A673 (cell line): Measurements from ENCODE around the gene CNN2.

ENCODE experiments used
- CTCF ChIP-seq: fragments of 300-800, 200-600 bp; sonication (generic); conservative IDR thresholded peaks from 2 replicates; pipeline ENCODE4 v1.5.1; 2017; ENCODE audit warnings: low read depth, mild to moderate bottlenecking, antibody characterized with exemption, low read length, moderate library complexity, mixed read lengths
- EZH2 ChIP-seq: fragments of 200-600 bp; sonication (generic); IDR thresholded peaks from 2 replicates; pipeline ENCODE4 v1.6.1; 2017; ENCODE audit warnings: borderline replicate concordance, low read depth, mild to moderate bottlenecking, mixed read lengths, antibody characterized with exemption, low read length; ENCODE audit not compliant: poor library complexity, severe bottlenecking

GRCh38 chr19:1049800-1050199 lies 23.4 kb downstream of the CNN2 start:
- TF ChIP-seq CTCF (no peak), EZH2 (no peak)
